HG03442 (cell line): ENCODE measurements around the gene ICA1L.
"Not testable (repeated sequence)": the region's sequence is repeated elsewhere in the genome, so short reads cannot be mapped to it uniquely, and the experiment has no call there.

Source experiments
- ATAC-seq: cut with Tn5 transposase; IDR thresholded peaks from one replicate; pipeline ENCODE4 v1.9.1; 2021; ENCODE audit warnings: mild to moderate bottlenecking, moderate library complexity; ENCODE audit not compliant: unreplicated experiment

The ICA1L gene

GRCh38 chr2:202871300-202872141, at the start of gene ICA1L:
Gene ICA1L, minus strand, starts transcription at chr2:202871766. Its CDS starts 42,757 bp downstream, at chr2:202829009.
- ATAC-seq, result peak; percentile 55

GRCh38 chr2:202918860-202919259, 47.3 kb upstream of the ICA1L start:
- no peak for ATAC-seq

- peak; percentile 61 for ATAC-seq
Measured at GRCh38 chr2:202912342-202913201, 41.0 kb upstream of the ICA1L start.

GRCh38 chr2:202911512-202912341, 40.2 kb upstream of the ICA1L start, which contains the start of the genes CARF and WDR12:
Gene CARF, plus strand, starts transcription at chr2:202912275. Its CDS starts 29,628 bp downstream, at chr2:202941903.
Gene WDR12, minus strand, starts transcription at chr2:202911673. Its CDS starts 197 bp downstream, at chr2:202911476.
- peak; percentile 77 for ATAC-seq

GRCh38 chr2:202911203-202911511, 39.6 kb upstream of the ICA1L start:
- peak; percentile 6 for ATAC-seq

- no peak for ATAC-seq
Measured at GRCh38 chr2:202910698-202911097, 39.1 kb upstream of the ICA1L start.

- ATAC-seq, result not testable (repeated sequence)
Measured at GRCh38 chr2:202910250-202910649, 38.7 kb upstream of the ICA1L start.

- ATAC-seq, result no peak
Measured at GRCh38 chr2:202909394-202910192, 38.0 kb upstream of the ICA1L start.

- no peak for ATAC-seq
Measured at GRCh38 chr2:202908186-202908585, 36.6 kb upstream of the ICA1L start.

- ATAC-seq, result not testable (repeated sequence)
Measured at GRCh38 chr2:202905507-202905906, 33.9 kb upstream of the ICA1L start.

- ATAC-seq, result no peak
Measured at GRCh38 chr2:202885190-202885589, 13.6 kb upstream of the ICA1L start.

GRCh38 chr2:202883987-202884675, 12.6 kb upstream of the ICA1L start:
- no peak for ATAC-seq

GRCh38 chr2:202881570-202881969, 10.0 kb upstream of the ICA1L start:
- no peak for ATAC-seq

GRCh38 chr2:202877699-202878098, 6.1 kb upstream of the ICA1L start:
- no peak for ATAC-seq

GRCh38 chr2:202870431-202871299, 901 bp downstream of the ICA1L start:
- ATAC-seq, result peak; percentile 65

- no peak for ATAC-seq
Measured at GRCh38 chr2:202861987-202862386, 9.6 kb downstream of the ICA1L start.

GRCh38 chr2:202858601-202859000, 13.0 kb downstream of the ICA1L start:
- ATAC-seq, result no peak

GRCh38 chr2:202849343-202849742, 22.2 kb downstream of the ICA1L start:
- ATAC-seq, result not testable (repeated sequence)
